HG02840 (cell line): ENCODE data around the gene AFF4.
"Not testable (repeated sequence)": the region's sequence is repeated elsewhere in the genome, so short reads cannot be mapped to it uniquely, and the experiment has no call there.

ENCODE experiments used
- ATAC-seq: cut with Tn5 transposase; IDR thresholded peaks from one replicate; pipeline ENCODE4 v1.9.1; 2021; ENCODE audit warnings: mild to moderate bottlenecking, moderate library complexity, moderate number of reproducible peaks; ENCODE audit not compliant: unreplicated experiment, low FRiP score

Gene AFF4

GRCh38 chr5:132961123-132961815, 2.2 kb downstream of the AFF4 start:
- ATAC-seq, result not testable (repeated sequence)

DNA sequence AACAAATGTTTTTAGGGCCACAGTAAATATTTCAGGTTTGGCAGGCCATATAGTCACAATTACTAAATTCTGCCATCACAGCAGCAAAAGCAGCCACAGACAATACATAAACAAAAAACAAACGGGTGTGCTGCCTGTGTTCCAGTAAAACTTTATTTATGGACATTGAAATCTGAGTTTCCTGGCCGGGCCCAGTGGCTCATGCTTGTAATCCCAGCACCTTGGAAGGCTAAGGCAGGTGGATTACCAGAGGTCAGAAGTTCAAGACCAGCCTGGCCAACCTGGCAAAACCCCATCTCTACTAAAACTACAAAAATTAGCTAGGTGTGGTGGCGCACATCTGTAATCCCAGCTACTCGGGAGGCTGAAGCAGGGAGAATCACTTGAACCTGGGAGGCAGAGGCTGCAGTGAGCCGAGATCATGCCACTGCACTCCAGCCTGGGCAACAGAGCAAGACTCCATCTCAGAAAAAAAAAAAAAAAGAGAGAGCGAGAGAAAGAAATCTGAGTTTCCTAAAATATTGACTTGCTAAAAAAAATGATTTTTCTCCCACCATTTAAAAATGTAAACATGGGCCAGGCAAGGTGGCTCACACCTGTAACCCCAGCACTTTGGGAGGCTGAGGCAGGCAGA, 7.2 kb downstream of the AFF4 start:
- not testable (repeated sequence) for ATAC-seq

DNA sequence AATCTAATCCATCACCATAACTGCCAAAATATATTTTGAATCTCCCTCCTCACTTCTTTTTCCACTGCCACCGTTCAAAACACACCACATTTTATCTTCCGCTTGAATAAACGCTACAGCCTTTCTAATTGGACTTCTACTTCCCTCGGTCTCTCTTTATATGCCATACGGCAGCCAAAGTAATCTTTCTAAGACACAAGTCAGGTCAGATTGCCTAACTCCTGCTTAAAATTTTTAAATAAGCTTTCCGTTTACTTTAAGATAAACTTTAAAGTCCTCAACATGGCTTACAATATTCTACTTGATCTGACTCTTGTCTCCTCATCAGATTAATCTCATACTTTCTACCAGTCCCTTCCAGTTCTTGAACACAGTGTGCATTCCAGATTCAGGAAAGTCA, 9.7 kb downstream of the AFF4 start:
- no peak for ATAC-seq

GRCh38 chr5:132952829-132953228, 10.6 kb downstream of the AFF4 start:
- no peak for ATAC-seq

GRCh38 chr5:132951897-132952296, 11.5 kb downstream of the AFF4 start:
- ATAC-seq, result no peak

DNA sequence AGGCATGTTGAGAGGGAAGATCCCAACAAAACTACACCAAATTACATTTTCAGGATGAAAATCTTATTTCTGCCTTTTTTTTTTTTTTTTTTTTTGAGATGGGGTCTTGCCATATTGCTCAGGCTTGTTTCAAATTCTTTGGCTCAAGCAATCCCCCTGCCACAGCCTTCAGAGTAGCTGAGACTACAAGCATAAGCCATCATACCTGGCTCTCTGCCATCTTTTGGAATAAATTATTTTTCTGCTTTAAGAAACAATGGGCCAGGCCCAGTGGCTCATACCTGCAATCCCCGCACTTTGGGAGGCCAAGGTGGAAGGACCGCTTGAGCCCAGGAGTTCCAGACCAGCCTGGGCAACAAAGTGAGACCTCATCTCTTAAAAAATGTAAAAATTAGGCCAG, 14.3 kb downstream of the AFF4 start:
- ATAC-seq, result no peak

- ATAC-seq, result no peak
Measured at GRCh38 chr5:132947671-132948070, 15.8 kb downstream of the AFF4 start.

DNA sequence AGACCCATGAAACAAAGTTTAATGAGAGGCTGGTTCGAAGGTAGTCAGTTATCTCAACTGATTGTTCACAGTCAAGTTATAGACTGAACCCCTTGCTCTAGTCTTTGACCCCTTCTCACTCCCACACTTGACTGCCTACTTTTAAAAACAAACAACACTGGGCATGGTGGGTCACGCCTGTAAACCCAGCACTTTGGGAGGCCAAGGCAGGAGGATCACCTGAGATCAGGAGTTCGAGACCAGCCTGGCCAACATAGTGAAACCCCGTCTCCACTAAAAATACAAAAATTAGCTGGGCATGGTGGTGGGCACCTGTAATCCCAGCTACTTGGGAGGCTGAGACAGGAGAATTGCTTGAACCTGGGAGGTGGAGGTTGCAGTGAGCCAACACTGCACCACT, 18.1 kb downstream of the AFF4 start:
- not testable (repeated sequence) for ATAC-seq

DNA sequence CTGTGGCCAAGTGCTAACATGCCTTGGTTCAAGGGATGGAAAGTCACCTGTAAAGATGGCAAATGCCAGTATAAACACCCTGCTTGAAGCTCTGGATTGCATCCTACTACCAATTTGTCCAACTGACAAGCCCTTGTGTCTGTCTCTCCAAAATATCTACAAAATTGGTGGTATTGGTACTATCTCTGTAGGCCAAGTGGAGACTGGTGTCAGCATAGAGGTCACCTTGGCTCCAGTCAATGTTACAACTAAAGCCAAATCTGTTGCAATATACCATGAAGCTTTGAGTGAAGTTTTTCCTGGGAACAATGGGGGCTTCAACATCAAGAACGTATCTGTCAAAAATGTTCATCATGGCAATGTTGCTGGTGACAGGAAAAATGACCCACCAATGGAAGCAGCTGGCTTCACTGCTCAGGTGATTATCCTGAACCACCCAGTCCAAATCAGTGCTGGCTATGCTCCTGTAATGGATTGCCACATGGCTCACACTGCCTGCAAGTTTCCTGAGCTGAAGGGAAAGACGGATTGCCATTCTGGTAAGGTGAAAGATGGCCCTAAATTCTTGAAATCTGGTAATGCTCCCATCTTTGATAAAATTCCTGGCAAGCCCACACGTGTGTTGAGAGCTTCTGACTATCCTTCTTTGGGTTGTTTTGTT, 19.9 kb downstream of the AFF4 start:
- no peak for ATAC-seq

DNA sequence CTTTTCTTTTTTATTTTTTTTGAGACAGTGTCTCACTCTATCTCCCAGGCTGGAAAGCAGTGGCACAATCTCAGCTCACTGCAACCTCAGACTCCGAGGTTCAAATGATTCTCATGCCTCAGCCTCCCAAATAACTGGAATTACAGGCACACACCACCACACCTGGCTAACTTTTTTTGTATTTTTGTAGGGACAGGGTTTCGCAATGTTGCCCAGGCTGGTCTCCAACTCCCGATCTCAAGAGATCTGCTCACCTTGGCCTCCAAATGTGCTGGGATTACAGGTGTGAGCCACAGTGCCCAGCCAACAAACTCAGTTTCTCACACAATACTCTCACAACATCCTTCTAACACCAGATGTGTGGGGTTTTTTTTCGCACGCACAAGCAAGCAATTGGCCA, 22.1 kb downstream of the AFF4 start:
- ATAC-seq, result no peak

DNA sequence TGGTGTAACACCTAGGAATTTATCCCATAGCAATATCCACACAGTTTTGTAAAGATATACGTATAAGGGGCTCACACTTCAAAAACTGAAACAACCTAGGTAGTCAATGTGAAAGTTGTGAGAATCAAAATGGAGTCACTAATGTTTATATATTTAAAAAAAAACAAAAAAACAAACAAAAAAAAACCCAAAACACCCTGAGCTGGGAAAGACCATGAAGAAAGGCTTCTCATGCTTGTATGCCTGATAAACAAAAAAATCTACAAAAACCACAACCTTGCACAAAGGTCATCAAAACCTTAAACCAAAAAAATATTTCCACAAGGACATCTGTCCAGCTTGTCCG, 35.4 kb downstream of the AFF4 start:
- ATAC-seq, result no peak

- no peak for ATAC-seq
Measured at GRCh38 chr5:132927355-132928061, 35.9 kb downstream of the AFF4 start.

GRCh38 chr5:132926437-132926836, 37.0 kb downstream of the AFF4 start:
- ATAC-seq, result no peak

DNA sequence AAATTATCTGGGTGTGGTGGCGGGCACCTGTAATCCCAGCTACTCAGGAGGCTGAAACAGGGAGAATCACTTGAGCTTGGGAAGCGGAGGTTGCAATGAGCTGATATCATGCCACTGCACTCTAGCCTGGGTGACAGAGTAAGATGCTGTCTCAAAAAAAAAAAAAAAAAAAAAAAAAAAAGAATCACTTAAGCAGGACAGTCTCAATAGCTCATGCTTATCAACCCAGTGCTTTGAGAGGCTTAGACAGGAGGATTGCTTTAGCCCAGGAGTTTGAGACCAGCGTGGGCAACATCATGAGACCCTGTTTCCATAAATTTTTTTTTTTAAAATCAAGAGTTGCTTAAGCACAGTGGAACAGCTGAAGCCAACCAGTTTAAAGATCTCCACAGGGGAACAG, 47.3 kb downstream of the AFF4 start:
- no peak for ATAC-seq

DNA sequence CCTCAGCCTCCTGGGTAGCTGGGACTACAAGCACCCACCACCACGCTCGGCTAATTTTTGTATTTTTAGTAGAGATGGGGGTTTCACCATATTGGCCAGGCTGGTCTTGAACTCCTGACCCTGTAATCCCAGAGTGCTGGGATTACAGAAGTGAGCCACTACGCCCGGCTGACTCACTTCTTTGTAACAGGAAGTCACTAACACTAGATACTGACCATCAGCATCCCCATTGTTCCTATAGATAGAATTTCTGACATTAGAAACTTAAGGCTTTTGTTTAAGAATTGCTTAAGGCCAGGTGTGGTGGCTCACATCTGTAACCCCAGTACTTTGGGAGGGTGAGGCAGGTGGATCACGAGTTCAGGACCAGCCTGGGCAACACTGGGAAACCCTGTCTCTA, 47.8 kb downstream of the AFF4 start:
- no peak for ATAC-seq

- ATAC-seq, result no peak
Measured at GRCh38 chr5:132909702-132910101, 53.7 kb downstream of the AFF4 start.

GRCh38 chr5:132907161-132907560, 56.3 kb downstream of the AFF4 start:
- ATAC-seq, result no peak

GRCh38 chr5:132905938-132906337, 57.5 kb downstream of the AFF4 start:
- ATAC-seq, result no peak

DNA sequence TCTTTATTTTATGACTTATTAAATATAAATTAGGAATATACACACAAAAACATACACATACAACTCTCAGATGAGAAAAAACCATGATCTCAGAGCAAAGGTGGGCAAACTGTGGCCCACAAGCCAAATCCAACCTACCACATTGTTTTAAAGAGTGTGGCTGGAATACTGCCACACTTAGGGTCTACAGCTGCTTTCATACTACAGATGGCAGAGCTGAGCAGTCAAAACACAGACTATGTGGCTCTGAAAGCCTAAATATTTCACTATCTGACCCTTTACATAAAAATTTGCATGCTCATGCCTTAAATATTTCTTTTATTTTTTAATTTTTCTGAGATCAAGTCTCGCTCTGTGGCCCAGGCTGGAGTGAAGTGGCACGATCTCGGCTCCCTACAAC, 61.7 kb downstream of the AFF4 start:
- ATAC-seq, result no peak

- ATAC-seq, result no peak
Measured at GRCh38 chr5:132901036-132901435, 62.4 kb downstream of the AFF4 start.

DNA sequence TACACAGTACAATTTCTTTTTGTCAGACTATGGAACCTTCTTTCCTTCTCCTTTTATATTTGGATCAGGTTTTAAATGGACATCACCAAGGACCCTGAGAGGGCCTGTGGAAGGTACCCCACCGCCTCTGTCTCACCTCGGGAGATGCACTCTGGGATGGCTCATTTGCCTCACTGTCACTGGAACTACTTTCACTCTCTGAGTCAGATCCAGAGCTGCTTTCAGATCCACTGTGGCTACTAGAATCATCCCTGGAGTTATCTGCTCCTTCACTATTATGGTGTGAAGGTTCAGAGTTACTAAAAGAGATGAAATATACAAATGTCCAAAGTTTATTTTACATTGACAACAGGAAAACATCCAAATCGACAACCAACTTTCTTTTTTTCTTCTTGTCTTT, 65.3 kb downstream of the AFF4 start:
- ATAC-seq, result no peak
